NB4 (cell line): ENCODE measurements around the gene LIPM.

Source experiments
- CTCF ChIP-seq: IDR thresholded peaks from one replicate; pipeline ENCODE4 v1.5.1; 2012; ENCODE audit warnings: low read depth, low read length
- MAX ChIP-seq: IDR thresholded peaks from 2 replicates; pipeline ENCODE4 v1.6.1; 2011; ENCODE audit warnings: low read depth, low read length
- MYC ChIP-seq: IDR thresholded peaks from 2 replicates; pipeline ENCODE4 v1.6.1; 2011; ENCODE audit warnings: low read depth, low read length
- POLR2A ChIP-seq: IDR thresholded peaks from 2 replicates; pipeline ENCODE4 v1.6.1; 2011; ENCODE audit warnings: mild to moderate bottlenecking; ENCODE audit not compliant: insufficient read length; ENCODE audit errors: extremely low read depth

- no peak for TF ChIP-seq MAX
- no peak for TF ChIP-seq CTCF
- TF ChIP-seq POLR2A: no peak
- no peak for TF ChIP-seq MYC
These were observed 40.6 kb downstream of the LIPM start for GRCh38 chr10:88843171-88843570.
